Left lung (tissue), 10 donors: ENCODE results near the gene SEC22C. TPM values are rescaled to one million over a fixed set of nuclear protein-coding genes. Genes with fewer than 3 reads are reported as not detected.

Experiments used
- ATAC-seq: fragments of 200-7000 bp; cut with Tn5 transposase; one replicate; pipeline ENCODE4 v1.9.1; 2020; ENCODE audit warnings: moderate library complexity
- DNase-seq, 4 donors: peaks; one replicate each; pipeline ENCODE4 v3.0.0-alpha.2; 2013 to 2020
- H3K27ac ChIP-seq, 2 donors: fragments of 200-600 bp; sonication (generic) in 1 of 2; one replicate each; pipeline versions ENCODE4 v1.5.0 to v1.8.0; 2020 to 2021
- H3K27me3 ChIP-seq, 2 donors: fragments of 200-600 bp; sonication (generic) in 1 of 2; one replicate each; pipeline versions ENCODE4 v1.5.0 to v1.8.0; 2020 to 2021
- H3K36me3 ChIP-seq, 2 donors: fragments of 200-600 bp; sonication (generic) in 1 of 2; one replicate each; pipeline versions ENCODE4 v1.5.0 to v1.8.0; 2020 to 2021
- H3K4me1 ChIP-seq, 2 donors: fragments of 200-600 bp; one replicate each; pipeline ENCODE4 v1.8.0; 2021
- H3K4me3 ChIP-seq, 2 donors: fragments of 200-600 bp; sonication (generic) in 1 of 2; one replicate each; pipeline versions ENCODE4 v1.5.0 to v1.8.0; 2020 to 2021; ENCODE audit warnings: mild to moderate bottlenecking in 1 of 2
- H3K9me3 ChIP-seq, 2 donors: fragments of 200-600 bp; sonication (generic) in 1 of 2; one replicate each; pipeline versions ENCODE4 v1.5.0 to v1.8.0; 2020 to 2021
- intact Hi-C, 2 donors: fragments of 100-400 bp; cut with DNase I; formaldehyde crosslinking; loops; one replicate each; pipeline versions ENCODE4 v1.11.2 to v1.14.2; 2022
- polyA plus RNA-seq, 6 donors: library from polyadenylated mRNA; unstranded; fragments of 120-200 nt; gene quantifications; one replicate each; pipeline ENCODE4 v1.2.1, GENCODE V29; 2013; ENCODE audit not compliant: insufficient read length in 6 of 6
- total RNA-seq, 2 donors: library from RNA; stranded (reverse); fragmentation: NEBNext Ultra II Directional; extraction: Animal tissue kit (Norgen Biotek cat#: 25700); gene quantifications; one replicate each; pipeline ENCODE4 v1.2.1, GENCODE V29; 2021
- TF ChIP-seq, protein P1 (sequence below), 2 donors: fragments of 200-600 bp; sonication (generic) in 1 of 2; IDR thresholded peaks; one replicate each; pipeline versions ENCODE4 v1.5.0 to v1.8.0; 2021; ENCODE audit warnings: antibody characterized with exemption in 2 of 2
- donor health status: DM: no; HTN: yes; CAD: no.
- donor health status: DM: no; HTN: no; CAD: no.

Gene SEC22C
- total and polyA plus RNA-seq, 8 donors, result 40.9 to 55.2 (median 46.1) TPM

DNA sequence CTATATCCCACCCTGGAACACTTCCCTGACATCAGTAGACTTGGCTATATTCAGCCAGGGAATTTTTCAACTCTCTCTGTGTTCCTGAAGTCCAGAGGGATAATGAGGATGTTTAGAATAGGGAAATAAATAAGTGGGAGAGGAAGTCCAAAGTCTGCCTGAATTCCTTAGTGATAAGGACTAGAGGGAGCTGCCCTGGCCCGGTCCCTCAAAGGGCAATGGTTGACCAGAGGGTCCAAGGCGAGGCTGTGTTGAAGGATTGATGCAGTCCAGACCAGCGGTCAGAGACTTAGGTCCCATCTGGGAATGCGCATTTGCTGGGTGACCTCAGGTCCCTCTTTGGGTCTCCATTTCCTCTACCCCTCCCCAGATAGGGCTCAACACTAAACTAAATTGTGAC is 71.4 kb downstream of the SEC22C start:
- DNase-seq (no peak), ATAC-seq (no peak)
- H3K27me3 ChIP-seq, result no peaks in the 10 kb centered on the region
- peaks cover 7 to 51% of the 10 kb centered on the region in 2 donors for H3K4me1 ChIP-seq
- intact Hi-C loops, result no loop called here
- H3K36me3 ChIP-seq, result peaks cover 0 to 20% of the 10 kb centered on the region in 2 donors
- no peaks in the 10 kb centered on the region for H3K9me3 ChIP-seq
- peak overlapping the region; percentile 19 to 39 for H3K27ac ChIP-seq
- no peak overlapping the region for H3K4me3 ChIP-seq
- TF ChIP-seq, protein P1, sequence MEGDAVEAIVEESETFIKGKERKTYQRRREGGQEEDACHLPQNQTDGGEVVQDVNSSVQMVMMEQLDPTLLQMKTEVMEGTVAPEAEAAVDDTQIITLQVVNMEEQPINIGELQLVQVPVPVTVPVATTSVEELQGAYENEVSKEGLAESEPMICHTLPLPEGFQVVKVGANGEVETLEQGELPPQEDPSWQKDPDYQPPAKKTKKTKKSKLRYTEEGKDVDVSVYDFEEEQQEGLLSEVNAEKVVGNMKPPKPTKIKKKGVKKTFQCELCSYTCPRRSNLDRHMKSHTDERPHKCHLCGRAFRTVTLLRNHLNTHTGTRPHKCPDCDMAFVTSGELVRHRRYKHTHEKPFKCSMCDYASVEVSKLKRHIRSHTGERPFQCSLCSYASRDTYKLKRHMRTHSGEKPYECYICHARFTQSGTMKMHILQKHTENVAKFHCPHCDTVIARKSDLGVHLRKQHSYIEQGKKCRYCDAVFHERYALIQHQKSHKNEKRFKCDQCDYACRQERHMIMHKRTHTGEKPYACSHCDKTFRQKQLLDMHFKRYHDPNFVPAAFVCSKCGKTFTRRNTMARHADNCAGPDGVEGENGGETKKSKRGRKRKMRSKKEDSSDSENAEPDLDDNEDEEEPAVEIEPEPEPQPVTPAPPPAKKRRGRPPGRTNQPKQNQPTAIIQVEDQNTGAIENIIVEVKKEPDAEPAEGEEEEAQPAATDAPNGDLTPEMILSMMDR (IDR thresholded peaks at IDR 0.05), result no peak

DNA sequence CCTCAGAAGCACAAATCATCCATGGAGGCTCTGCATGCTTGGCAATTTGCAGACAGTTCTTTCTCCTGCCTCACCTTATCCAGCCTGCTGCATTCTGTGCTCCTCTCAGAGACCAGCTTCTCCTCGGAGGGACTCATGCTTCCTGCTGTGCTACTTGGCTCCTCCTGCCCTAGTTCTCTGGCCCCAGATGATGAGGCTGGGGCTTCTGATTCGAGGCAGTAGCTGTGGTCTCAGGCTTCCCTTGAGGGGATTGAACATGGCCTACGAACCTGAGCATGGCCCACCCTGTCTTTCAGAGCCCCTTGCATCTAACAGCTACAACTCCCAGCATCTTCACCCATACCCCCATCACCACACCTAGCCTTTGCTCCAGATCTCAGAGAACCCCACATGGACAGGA is 72.7 kb downstream of the SEC22C start:
- Histone ChIP-seq H3K4me1 (peaks cover 7 to 44% of the 10 kb centered on the region in 2 donors), H3K4me3 (no peak overlapping the region)
- DNase-seq, result no peak

DNA sequence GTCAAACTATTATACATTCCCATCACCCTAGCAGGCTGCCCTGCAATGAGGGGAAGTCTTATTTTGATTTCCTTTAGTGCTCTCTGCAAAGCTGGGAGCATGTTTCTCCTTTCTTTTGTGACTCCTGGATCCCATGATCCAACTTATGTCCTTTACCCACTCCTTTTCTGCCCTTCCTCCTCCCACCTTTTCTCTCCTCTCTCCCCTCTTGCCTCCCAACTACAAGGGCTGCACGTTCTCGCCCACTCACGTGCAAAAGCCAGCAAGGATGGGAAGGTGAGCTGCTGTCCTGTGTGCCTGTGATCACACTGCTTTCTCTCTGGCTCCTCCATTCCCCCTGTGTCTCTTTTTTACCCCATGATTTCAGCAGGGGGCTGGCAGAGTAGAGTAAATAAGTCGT is 73.2 kb downstream of the SEC22C start:
- DNase-seq, result peak in 1 of 4 donors; percentile 2
- ATAC-seq, result no peak

More for the DNA sequence above, 72.7 kb downstream of the SEC22C start:
- Histone ChIP-seq H3K36me3 (peaks cover 0 to 11% of the 10 kb centered on the region in 2 donors), H3K9me3 (no peaks in the 10 kb centered on the region), H3K27ac (peak overlapping the region; percentile 8 to 45), H3K27me3 (no peaks in the 10 kb centered on the region)
- TF ChIP-seq, protein P1 (IDR thresholded peaks at IDR 0.05), result no peak
- intact Hi-C loops, result no loop called here
- ATAC-seq, result no peak

DNA sequence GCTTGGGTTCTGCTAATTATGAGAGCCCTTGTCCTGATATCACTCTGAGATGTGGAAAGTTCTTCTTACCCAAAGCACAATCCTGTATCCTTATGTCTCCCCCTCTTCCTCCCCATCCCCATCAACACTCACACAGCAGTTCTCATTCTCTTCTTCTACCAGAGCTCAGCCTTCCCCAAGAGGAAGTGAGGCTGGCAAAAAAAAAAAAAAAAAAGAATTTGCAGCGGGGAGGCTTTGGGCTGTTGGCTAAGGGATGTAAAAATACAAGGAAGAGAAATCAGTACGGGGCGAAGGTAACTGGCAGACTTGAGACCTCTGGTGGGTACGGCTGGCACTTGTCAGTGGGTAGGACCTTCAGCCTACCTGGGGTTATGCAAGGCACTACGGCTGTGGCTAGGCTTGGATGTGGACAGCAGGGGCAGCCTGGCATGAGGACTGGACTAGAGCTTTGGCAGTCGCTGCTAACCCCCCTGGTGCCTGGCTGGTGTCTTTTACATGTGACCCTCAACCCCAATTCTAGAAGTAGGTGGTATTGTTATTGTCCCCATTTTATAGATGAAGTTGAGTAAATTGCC is 73.9 kb downstream of the SEC22C start:
- TF ChIP-seq, protein P1 (IDR thresholded peaks at IDR 0.05), result no peak
- Histone ChIP-seq H3K4me1 (peaks cover 7 to 49% of the 10 kb centered on the region in 2 donors), H3K27me3 (peaks cover 0 to 8% of the 10 kb centered on the region in 2 donors), H3K36me3 (no peaks in the 10 kb centered on the region), H3K27ac (peak overlapping the region; percentile 10 to 45), H3K9me3 (no peaks in the 10 kb centered on the region), H3K4me3 (no peak overlapping the region)
- DNase-seq (peak in 1 of 4 donors; percentile 19), ATAC-seq (no peak)
- intact Hi-C loops, result no loop called here

More for the DNA sequence above, 73.2 kb downstream of the SEC22C start:
- Histone ChIP-seq H3K27ac (peak overlapping the region; percentile 10 to 45), H3K36me3 (peaks cover 0 to 6% of the 10 kb centered on the region in 2 donors), H3K9me3 (no peaks in the 10 kb centered on the region), H3K27me3 (peaks cover 0 to under 1% of the 10 kb centered on the region in 2 donors), H3K4me3 (no peak overlapping the region), H3K4me1 (peaks cover 7 to 44% of the 10 kb centered on the region in 2 donors)
- intact Hi-C loops, result no loop called here
- TF ChIP-seq, protein P1 (IDR thresholded peaks at IDR 0.05), result no peak

DNA sequence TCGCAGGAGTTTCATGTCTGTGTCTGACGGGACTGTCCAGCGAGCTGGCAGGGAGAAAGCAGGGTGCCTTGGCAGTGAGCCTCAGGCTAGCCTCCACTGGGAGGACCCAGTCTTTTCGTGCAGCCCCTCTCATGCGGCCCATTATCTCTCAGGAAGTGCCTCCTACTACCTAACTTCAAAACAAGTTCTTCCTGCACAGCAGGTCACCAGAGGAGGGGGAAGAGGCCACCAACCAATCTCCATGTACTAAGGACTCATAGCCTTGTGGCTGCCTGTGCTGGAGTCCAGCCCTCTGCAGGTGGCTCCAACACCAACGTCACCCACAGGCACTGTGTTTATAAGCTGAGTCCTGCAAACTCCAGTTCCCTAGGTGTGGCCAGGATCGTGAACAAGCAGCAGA is 74.5 kb downstream of the SEC22C start:
- ATAC-seq, result peak; percentile 76
- Histone ChIP-seq H3K4me1 (peaks cover 7 to 54% of the 10 kb centered on the region in 2 donors), H3K4me3 (no peak overlapping the region), H3K27ac (peak overlapping the region; percentile 19 to 45), H3K9me3 (no peaks in the 10 kb centered on the region), H3K27me3 (peaks cover 0 to 14% of the 10 kb centered on the region in 2 donors), H3K36me3 (no peaks in the 10 kb centered on the region)
- intact Hi-C loops, result no loop called here
- peak in 2 of 4 donors; percentile 52 to 56 for DNase-seq
- TF ChIP-seq, protein P1 (IDR thresholded peaks at IDR 0.05), result no peak
